CD4-positive, alpha-beta T cell treated with Interferon gamma for 1 hour (primary cell): ENCODE results near the gene UNC13C.

Source experiments
- DNase-seq: peaks from one replicate; pipeline ENCODE4 v3.0.0-alpha.2; 2020

UNC13C gene

DNA sequence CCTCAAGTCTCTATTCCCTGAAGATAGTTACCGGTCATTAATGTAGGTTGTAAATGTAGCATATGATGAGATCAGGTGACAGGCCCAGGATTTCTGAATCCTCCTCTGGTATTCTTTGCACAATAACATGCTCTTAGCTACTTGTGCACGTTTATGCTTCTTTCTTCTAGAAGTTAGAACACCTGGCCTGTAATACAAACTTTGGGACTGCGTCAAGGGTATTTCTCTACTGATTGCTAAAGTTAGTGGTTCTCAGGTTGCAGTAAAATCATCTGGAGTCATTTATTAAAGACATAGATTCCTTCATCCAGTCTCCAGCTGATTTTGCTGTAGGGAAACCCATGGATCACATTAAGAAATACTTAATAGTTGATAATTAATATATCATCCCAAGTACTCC, 48.0 kb downstream of the UNC13C start:
- DNase-seq, result no peak

DNA sequence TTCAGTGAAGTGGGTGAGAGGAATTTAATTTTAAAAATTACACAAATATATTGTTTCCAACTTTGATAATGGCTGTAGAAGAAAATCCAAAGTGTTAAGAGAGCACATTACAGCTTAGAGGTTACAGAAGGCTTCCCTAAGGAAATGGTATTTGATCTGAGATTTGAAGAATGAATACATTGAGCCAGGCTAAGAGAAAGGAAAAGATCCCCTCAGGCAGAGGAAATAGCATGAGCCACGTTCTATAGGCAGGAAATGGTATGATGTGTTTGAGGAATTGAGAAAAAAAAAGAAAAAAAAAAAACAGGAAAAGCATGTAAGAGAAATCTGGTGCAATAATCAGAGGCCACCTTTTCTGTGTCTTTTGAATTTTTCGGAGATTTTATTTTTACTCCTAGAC, 48.6 kb downstream of the UNC13C start:
- no peak for DNase-seq

DNA sequence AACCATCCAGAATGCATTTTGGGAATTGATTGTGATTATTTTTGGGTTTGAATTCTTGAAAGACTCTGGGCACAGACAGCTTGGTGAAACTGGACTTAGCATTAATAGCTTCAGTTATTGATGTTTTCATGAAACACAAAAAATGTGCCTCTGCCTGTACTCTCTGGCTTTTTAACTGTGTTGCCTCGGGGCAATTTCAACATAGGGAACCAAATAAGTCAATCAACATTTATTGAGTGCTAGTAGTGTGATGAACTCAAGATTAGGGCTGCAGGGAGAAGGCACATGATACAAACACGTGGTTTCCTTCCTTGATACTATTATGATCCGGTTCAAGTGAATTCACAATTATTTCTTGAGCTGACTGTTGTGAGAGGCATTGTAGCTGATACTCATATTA, 50.8 kb downstream of the UNC13C start:
- DNase-seq, result no peak

DNA sequence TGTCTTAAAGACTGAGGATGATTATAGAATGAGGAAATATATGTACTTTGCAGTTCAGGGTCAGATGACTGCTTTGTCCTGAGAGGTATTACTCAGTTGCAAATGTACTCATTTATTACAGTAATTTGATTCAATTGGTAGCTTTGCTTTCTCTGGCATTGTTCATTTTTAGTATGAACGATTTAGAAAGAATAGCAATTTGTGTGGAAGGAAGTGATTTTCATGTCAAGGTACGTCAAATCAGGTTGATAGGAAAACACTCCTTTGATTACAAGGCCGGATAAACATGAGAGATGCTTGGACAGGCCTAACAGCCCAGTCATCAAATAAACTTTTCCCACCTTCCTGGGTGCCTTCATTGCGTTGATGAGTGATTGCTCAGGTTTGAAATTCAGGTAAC, 53.8 kb downstream of the UNC13C start:
- DNase-seq, result no peak

DNA sequence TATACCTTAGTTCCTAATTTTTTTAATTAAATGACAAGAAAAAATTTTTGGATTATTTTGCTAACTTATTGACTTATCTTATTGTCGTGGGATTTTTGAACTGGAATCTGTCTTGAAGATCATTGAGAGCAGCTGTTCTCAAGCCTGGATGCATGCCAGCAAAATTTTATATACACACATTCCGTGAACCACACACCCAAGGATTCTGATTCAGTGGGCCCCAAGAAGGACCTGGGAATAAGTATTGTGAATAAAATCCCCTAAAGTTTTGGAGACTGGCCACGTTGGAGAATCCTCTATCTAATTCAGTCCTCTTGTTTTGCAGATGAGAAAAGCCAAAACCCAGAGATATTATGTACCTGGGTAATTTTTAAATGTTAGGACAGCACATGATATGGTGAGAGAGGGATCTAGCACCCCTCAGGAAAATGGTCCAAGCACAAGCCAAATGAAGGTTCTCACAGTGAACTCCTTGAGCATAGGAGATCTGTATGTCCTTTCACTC, 55.2 kb downstream of the UNC13C start:
- no peak for DNase-seq

DNA sequence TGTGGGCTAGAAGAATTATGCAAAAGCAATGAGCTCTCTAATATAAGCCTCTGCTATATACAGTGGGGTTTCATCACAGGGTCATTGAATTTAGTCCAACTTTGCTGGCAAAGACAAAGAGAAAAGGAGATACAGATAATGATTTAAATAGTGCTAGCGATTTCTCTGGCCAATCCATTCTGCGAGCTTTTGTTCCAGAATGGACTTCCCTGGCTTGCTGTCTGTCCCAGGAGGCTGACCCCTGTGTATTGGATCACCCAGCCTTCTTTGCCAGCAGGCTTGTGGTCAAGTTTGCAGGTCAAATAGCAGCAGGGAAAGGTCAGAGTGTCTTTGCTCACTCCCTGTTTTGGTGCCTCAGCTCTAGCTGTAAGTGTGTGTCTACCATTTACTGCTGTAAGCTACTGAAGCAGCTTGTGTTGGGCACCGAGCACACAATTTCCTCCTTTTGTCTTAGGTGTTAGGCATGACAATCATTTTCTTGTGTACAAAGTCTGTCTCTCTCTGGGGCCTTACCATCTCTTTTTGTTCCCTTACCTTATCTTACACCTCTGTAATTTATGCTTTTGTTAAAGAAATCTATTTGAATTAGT, 55.7 kb downstream of the UNC13C start:
- DNase-seq, result no peak

GRCh38 chr15:54035616-54036015, 57.4 kb downstream of the UNC13C start:
- no peak for DNase-seq

GRCh38 chr15:54045397-54045796, 67.2 kb downstream of the UNC13C start:
- no peak for DNase-seq

DNA sequence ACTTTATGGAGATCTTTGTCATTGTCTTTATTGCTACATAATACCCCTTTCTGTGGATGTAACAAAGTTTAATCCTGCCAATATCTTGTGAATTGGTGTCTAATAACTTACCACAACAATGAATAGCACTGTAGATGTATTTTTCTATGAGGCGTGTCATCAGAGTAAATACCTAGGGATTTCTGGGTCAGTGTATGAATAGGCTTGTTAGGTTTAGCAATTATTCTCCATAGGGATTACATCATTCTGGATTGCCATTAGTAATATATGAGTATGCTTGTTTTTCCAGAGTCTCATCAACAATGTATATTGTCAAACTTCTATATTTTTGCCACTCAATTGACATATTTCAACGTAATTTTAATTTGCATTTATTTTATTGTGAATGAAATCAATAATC, 67.9 kb downstream of the UNC13C start:
- DNase-seq, result no peak

DNA sequence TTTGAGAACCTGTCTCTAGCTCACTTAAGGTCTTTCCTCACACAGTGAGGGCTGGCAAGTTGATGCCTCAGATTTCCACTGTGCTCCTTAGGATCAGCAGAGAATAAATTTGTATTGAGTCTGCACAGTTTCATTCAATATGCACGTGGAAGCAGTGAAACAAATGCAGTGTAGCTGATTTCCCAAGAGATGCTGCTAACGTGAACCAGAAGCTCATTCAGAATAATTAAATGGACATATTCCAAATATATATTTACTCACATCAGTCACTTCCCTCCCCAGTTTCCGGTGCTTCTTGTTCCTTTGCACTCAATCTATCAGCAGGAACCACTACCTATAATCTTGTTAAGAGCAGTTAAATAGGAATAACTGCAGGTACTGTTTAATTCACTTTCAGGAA, 86.1 kb downstream of the UNC13C start:
- DNase-seq, result no peak

- no peak for DNase-seq
These were observed 88.2 kb downstream of the UNC13C start for GRCh38 chr15:54066403-54066802.

- no peak for DNase-seq
These were observed 104.7 kb downstream of the UNC13C start for GRCh38 chr15:54082836-54083492.

DNA sequence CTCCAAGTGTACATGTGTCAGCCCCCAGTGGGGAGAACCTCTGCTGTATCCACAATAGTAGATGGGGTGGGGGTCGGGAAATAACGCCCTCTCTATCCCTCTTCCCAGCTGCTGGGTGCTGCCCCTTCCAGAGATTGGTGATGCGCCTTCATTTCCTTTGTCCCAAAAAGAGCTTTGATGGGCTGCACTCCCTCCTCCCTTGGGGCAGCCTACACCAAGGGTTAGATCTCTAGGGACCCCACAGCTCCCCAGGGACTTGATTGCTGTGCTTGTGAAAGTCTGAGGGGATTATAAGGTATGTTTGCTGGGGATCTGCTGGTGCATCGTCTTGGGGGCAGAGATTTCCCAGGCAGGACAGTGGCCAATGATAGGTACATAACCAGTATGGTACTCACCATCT, 105.3 kb downstream of the UNC13C start:
- DNase-seq, result no peak

DNA sequence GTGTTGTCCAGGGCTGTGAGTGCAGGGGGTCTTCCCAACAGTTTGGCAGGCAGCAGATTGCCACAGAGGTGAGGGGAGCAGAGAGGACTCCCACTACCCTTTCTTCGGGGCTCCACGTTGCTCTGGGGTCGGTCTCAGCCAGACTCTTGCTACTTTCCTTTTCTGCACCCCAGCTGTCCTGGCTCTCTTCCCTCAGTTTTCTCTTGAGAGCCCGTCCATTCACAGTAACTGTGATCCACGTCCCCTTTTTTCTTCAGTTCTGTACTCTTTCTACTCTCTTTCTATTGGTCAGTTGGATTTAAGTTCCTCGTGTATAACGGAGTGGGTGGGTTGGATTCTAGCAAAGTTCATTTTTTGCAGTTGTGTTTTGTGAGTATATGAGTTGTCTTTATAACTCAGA, 105.8 kb downstream of the UNC13C start:
- DNase-seq, result no peak

DNA sequence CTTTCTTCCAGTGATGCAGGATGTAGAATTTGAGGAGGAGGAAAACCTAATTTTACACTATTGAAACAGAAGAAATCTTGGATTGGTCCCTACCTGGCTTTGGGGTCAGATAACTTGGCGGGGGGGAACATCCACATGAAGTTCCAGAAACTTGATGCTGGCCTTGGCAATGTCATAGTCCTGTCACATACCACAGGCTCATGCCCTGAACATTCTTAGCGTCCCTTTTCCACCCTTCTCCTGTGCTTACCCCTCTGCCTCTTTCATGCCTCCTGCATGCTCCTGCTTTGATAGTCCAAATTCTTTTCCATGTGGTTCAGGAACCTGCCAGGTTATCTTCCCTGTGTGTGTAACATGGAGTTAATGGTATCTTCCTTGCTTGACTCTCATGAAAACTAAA, 110.6 kb downstream of the UNC13C start:
- DNase-seq, result no peak

DNA sequence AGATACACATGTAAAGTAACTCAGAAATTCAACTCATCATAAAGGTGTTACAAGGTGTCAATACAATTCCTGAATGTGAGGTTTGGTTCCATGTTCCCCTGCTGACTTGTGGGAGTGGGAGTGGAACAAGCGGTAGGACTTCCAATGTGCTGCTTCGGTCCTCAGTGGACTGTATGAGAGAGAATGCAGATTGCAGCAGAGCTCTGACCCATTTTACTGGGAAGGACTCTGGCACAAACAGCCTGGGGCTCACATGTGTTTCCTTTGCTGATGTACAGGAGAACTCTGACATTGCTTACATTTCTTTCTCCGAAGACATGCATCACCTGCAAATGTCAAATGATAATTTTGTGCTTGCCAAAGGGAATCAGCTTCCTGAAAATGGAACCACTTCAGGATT, 111.5 kb downstream of the UNC13C start:
- no peak for DNase-seq

GRCh38 chr15:54091651-54092050, 113.4 kb downstream of the UNC13C start:
- no peak for DNase-seq

- DNase-seq, result no peak
These were observed 116.4 kb downstream of the UNC13C start for GRCh38 chr15:54094661-54095060.

DNA sequence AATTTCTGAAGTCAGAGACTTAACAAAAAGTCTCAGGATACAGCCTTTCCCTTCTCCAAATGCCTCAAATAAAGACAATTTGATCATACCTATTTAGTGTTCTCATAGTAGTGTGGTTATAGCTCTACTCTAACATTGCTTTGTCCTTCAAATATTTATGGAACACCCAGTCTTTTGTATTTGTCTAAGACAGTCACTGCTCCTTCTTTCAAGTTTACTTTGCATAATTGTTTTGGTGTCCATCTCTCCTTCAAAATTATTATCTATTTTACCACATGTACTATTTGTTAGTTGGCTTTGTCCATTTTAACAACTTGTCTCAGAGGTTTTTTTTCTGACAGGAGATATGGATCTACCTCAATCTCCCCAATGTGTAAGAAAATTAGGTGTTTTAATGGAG, 118.8 kb downstream of the UNC13C start:
- no peak for DNase-seq

GRCh38 chr15:54099010-54099409, 120.8 kb downstream of the UNC13C start:
- no peak for DNase-seq

DNA sequence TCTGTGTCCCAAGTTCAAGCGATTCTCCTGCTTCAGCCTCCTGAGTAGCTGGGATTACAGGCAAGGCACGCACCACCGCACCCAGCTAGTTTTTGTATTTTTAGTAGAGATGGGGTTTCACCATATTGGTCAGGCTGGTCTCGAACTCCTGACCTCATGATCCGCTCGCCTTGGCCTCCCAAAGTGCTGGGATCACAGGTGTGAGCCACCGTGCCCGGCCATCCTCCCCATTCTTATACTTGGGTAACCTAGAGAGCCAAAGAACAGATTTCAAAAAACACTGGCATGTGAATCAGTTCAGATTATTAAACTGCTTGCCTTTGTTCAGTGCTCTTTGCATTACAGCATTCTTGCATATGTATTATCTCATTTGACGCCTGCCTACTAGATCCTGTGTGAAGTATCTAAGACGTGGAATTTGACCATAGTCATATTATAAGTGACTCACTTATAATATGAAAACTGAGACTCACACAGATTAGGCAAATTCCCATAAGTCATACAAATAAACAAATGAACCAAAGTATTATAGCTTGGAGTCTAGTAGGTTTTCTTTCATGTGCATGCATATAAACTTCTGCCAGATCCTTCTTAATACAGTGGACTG, 123.5 kb downstream of the UNC13C start:
- DNase-seq, result no peak

DNA sequence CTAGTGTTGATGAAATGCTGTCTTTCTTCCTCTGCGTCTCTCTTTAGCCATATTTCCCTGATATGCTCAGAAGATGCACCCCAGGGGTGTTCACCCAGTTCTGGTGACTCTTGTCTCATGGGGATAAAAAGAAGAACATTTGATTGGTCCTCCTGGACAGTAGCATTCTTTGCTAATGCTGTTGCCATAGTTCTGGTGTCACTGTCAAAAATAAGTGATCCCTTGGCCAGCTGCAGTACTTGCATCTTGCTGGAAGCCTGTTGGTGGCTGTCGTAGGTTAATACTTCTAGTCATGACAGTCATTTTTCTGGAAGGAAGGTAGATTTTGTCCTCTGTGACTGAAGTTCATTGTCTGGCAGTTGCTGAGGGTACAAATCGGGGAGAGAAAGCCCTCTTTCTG, 124.5 kb downstream of the UNC13C start:
- no peak for DNase-seq

GRCh38 chr15:54109014-54109413, 130.8 kb downstream of the UNC13C start:
- no peak for DNase-seq

DNA sequence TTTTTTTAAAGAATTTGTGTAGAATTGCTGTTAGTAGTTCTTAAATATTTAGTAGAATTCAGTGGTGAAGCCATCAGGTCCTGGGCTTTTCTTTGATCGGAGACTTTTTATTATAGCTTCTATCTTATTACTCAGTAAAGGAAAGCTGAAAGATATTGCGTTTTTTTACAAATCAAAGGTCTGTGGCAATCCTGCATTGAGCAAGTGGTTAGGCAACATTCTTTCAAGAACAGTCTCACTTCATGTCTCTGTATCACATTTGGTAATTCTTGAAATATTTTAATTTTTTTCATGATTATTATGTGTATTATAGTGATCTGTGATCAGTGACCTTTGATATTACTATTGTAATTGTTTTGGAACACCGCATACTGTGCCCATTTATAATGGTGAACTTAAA, 140.8 kb downstream of the UNC13C start:
- DNase-seq, result no peak
